HPDE6-E6E7 (cell line): Measurements from ENCODE around the gene NEDD9.

Experiments used
- DNase-seq: peaks from one replicate; pipeline ENCODE4 v3.0.0; 2011; ENCODE audit warnings: missing footprints; ENCODE audit errors: extremely low spot score

NEDD9 gene

DNA sequence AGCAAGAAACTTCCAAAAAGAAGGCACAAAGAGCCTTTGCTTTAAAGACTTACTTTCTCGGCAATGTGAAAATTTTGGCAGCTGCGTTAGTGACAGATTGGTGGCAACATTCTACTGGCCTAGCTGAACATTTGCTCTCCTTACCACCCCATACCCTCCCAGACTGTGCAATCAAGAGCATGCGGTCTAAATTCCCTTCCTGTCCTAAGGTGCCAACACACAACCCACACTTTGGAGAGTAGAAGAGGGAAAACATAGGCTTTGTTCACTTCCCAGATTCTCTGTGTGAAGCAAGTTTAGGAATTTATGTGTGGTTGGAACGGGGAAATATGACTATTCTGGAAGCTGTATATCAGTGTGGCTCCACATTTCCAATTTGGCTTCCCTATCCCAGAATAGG is 29.8 kb upstream of the NEDD9 start:
- DNase-seq: no peak

DNA sequence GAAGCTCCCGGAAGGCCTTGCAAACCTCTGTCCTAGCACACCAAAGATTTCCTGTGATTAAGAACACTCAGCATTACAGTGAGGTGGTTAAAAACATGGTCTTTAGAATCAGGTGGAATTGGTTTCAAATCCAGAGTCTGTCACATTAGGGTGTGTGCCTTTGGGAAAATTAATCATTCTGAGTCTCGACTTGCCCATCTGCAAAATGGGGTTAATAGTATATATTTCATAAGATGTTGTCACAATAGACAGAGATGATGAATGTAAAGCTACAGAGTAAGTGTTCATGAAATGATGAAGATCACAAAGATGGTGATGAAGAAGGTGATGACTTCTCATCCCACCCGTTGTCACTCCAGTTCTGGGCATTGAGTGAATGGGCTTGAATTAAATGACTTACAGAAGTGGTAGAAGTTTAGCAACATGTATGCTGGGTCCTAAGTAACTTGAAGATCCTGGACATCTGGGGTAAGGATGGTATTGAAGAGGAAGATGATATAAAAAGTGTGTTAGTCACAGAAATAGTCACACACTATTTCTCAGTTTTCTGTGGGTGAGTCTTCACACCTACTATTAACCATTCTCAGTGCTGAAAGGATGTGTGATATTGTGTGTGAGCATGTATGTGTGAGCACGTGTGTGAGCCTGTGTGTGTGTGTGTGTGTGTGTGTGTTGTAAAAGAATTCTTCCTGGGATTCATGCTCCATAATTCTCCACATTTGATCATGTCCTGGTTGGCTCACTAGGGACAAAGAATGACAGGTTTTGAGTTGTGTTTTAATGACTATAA is 28.0 kb upstream of the NEDD9 start:
- no peak for DNase-seq

DNA sequence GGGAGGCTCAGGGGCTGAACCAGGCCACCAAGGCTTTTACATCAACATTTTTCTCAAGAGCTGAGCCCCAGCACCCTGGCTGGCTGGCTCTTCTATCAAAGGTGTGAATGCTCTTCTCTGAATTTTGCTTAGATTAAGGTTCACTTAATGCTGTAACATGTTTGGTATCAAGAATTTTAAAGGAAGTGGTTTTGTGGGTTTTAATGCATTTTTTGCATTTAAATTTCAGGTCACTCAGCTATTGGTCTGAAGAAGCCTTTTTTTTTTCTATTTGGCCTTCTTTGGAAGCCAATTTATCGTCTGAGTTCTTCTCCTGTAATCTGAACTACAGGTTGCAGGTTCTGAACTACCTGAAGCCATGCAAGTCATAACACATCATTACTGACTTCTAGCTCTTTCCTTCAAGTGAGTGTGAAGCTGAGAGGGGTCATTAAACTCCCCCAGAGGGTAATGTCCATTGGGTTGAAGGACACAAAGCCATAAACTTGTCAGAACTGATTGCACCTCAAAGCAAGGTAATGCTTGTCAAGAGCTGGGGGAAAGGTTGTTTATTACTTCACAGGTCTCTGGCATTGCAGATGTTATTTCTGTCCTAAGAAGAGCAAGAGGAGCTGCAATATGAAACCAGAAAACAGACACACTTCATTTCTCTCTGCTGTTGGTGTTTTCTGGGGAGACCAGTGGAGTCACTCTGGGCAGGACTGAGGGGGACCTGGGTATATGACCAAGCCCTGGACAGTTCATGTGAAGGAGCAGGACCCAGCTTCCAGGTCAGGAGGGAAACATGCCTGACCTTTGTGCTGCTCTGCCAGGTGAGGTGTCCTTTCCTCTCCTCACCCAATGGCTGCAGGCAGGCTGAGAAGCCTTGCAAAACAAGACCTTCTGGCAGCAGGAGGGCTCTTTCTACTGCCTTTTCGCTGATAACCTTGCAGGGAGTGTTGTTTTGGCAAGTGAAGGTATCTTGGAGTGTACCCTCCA is 26.1 kb upstream of the NEDD9 start:
- no peak for DNase-seq

DNA sequence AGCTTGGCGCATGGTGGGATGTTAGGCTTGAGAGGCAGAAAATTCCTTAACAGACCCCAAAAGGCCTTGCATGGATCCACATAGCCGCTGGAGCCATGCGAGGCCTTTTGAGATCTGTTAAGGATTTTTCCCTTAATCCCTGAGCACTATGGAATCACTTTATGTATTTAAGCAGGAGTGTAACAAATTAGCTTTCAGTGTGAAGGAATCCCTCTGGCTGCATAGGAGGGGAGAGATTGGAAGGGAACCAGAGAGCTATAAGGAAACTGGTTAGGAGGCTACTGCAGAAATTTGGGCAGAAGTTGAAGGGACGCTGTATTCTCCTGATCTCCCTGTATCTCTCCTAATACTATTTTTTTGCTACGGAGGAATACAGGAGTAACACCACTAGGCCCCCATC is 23.1 kb upstream of the NEDD9 start:
- no peak for DNase-seq

DNA sequence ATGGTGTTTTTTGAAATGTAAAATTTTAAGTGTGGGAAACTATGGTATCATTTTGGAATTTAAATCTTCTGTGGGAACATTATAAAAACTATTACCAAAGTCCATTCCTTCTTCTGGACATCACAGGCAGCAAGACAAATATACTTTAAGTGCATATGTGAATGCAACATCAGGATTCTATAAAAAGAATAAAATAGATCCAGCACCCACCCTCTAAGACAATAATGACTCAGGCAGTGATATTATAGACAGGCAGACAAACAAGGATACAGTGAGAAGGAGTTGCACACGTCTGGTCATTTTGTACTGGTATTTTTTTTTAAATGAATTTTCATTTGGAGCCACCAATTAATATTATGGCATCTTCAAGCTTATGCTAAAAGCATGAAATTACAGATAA is 21.1 kb upstream of the NEDD9 start:
- no peak for DNase-seq

DNA sequence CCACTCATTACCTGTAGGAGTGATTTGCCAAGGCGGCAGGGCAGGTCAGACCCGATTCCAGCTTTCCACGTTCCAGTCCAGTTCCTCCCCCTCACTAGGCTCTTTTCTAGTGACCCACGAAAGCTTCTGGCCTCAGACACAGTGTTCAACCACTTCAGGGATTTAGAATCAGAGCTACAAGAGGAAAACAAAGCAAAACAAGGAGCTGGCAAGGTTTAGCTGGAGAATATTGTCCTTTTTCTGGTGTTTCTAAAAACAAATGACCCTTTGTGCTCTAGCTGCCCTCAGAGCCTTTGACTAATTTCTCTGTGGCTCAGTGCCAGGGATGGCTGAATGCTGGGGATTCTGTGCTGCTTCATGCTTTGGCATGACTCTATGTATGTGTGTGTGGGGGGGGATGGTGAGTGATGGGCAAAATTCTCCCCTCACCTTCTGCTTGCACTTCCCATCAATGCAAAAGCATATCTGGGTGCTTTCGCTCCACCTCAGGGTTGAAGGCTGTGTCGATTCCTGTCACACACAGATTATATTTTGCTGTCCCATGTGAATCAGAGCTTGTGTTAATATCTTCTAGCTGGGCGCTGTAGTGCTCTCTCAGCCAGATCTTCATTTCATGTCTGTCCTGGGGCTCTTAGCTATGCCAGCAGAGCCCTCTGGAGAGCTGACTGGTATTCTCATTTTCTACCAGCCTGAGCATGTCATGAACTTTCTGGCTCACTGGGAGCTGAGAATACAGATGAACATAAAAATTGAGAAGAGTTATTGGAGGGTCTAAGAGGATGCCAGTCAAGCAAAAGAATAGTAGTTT is 19.3 kb upstream of the NEDD9 start:
- no peak for DNase-seq

DNA sequence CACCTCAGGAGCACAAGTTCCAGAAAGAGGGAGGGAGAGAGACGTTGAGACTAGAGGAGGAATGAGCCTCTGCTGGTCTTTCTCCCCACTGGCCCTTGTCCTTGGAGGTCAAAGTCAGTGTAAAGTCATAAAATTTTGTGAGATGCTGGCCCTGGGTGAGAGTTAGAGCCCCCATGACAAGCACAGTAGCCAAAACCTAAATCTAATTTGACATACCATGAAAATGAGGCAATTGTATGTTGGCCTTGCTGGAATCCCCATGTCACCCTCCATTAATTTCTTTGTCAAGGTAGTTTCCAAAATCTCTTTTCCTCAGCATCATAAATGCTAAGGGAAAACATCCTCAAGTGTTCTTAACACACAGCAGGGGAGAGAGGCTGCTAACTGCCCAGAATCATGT is 17.6 kb upstream of the NEDD9 start:
- no peak for DNase-seq

DNA sequence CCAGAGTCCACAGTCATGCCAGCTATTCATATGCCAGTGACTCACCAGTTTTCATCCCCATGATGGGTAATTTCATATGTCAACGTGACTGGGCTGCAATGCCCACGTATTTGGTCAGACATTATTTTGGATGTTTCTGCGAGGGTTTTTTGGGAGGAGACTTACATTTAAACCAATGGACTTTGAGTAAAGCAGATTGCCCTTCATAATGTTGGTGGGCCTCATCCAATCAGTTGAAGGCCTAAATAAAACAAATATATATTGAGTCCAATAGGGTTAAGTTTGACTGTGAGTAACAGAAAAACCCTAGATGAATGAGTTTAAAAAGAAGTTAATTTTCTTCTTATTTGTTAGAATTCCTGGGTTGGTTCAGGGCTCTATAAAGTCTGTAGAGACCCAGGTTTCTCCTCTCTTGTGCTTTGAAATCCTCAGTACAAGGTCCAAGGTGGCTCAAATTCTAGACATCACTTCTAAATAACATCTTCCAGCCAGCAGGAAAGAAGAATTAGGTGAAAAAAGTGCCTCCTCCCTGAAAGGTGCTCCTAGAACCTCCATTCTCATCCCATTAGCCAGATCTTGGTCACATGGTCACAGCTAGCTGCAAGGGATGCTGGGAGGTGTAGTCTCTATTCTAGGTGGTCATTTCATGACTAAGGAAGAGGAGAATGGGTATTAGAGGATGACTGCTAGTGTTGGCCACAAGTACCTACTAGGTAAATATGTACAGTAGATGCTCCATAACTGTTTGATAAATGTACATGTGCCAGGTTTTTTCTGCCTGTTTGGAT is 16.7 kb upstream of the NEDD9 start:
- no peak for DNase-seq

DNA sequence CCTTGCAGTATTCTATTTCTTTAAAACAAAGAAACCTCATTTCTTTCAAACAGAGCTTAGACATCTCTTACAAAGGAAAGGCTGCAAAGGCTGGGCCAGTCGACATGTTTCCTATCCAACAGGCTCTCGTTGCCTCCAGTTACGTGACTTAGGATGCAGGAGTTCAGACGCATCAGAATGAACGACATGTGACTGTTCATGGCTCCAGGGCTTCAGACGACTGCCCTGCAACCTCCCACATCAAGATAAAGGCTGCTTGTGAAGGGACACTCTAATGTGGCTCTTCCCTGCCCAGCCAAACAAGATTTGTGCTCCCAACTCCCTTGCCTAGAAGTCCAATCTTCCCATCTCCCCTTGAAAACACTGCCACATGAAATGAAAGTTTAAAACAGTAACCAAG is 14.3 kb upstream of the NEDD9 start:
- DNase-seq: no peak

DNA sequence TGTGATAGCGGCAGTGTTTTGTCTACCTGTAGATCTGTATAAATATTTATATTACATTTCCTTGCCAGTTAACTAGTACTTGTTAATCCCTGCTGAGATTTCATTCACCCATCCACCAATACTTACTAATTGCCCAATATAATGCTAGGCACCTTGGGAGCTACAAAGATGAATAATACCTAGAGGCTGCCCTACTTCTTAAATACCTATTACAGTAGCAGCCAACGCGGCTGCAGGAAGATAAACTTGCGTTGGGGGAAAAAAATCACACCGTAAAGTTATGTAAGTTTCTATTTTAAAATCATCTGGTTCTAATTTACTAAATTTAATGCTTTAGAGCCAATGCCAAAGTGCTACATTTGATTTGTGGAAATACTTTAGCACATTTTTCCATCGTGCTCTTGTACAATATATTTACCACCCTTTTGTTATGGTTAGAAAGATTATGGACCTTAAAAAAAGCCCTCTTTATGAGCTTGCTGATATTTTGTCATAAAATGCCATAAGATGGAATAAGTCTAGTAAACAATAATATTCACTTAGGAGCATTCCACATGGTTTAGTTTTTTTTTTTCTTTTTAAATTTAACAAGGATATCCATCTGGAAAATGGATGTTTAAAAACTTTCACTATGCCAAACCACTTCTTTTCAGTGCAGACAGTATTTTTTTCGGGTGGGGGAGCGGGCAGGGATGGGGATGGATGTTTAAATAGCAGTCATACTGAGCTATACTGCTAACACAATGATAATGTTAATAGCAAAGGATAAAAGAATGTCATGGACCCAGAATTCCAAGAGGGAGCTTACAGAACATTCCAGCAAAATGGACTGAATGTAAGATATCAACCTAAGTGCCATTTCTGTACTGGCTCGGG is 13.2 kb upstream of the NEDD9 start:
- DNase-seq: no peak

DNA sequence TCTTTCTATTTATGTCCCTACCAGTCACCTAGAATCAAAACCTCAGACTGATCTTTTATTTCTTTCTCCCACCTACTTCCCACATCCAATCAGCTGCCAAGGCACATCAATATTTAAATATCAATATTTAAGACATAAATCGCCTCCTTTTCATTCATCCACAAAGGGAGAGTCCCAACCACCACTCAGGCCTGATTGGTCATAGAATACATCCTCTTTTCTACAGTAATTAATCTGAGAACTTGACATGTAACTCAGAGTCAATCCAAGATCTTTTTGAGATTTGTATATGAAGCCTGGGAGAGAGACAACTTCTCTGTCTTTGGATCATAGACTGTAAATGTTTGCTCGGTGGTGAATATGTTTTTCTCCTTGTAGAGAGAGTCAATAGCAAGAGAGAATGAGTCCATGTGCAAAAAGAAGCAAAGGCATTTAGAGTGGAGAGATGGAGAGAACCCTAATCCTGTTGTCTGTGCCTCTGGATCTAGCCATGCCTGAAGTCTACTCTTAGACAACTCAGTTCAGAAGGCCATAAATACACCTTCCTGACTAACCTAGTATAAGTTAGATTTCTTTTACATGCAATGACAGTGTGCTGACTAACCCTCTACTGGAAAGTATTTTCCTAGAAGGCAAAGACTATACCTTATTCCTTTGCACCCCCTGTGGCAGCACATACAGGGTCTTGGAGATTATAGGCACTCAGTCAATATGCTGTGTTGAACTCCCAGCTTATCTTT is 12.1 kb upstream of the NEDD9 start:
- DNase-seq: no peak

DNA sequence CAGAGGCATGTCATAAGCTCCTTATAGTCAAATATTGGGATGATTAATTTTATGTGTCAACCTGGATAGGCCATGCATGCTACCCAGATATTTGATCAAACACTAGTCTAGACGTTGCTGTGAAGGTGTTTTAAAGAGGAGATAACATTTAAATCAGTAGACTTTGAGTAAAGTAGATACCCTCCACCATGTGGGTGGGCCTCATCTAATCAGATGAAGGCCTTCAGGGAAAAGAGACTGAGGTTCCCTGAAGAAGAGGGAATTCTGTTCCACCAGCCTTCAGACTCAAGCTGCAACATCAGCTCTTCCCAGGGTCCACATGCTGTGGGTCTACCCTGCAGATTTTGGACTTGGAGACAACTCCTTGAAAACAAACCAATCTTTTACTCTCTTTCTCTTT is 11.4 kb upstream of the NEDD9 start:
- no peak for DNase-seq

DNA sequence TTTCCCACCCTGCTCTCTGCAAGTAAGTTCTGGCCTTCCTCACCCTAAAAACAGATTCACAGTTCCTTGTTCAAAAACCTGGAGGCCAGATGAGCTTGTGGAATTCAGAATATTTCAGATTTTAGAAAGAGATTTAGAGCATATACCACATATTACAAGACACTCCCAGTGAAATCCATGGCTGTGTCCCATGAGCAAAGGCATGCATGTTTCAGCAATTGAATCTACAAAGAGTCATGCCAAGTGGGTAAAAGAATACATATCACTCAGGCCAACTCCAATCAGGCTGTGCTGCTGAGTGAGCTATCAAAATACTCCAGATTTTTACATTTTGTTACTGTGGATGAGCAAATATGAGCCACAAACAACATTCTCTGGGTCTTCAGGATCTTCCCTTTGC is 10.2 kb upstream of the NEDD9 start:
- DNase-seq: no peak

DNA sequence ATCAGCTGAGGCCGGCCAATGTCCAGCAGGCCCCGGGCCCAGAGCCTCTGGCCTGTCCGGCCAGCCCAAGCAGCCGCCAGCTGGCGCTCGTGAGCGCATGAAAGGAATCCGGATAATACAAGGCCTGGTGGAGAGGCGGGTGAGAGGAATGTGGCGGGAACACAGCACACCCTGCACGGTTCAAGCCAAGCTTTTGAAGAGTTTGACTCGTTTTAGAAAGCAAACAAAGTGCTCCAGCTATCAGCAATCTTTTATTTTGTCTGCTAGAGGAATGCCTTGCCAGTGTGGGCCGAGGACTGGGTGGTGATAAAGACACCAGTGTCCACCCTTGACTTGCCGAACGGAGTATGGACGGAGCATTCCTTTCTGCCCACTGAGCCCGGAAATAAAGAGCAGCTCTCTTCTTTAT is 9.3 kb upstream of the NEDD9 start:
- no peak for DNase-seq

DNA sequence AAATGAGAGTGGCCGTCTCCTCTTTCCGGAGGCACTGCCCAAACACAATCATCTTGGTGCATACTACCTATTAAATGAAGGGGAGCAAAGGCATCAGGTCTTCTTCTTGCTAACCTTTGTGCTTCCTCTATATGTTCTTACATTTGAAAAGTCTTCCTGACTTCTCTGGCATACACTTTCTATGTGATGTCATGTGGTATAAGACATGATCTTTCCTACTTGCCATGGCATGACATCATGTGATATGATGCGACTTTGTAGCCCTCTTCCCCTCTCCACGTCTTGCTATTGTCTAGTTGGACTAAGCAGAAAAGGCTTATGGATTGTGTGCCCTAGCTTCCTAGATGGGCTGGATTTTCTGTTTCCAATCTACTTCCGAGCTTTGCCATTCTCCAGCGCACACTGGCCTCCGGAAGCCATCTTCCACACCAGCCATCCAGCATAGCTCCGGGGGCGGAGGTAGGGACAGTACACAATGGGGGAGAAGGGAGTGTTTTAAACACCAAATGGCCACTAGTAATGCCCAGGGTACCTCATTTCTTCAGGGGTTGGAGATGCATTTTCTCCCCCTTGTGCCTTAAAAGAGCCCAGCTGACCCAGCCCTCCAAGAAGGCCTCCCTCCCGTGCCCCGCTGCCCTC is 8.8 kb upstream of the NEDD9 start:
- DNase-seq: no peak

DNA sequence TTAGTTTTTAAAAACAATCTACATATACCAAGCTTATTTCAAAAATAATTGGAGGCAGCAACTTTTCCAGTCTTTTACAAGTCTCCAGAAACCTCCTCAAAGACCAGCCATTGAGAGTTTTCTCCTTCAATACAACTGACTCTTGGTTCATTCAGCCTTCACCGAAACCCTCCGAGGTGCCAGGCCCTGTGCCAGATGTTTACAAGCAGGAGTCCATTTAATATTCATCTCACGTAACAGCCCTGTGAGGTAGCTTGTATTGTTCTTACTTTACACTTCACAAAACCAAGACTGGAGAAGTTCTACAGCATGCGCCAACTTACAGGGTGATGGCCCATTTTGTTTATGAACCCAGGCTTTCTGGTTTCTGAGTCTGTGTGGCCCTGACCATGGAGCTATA is 5.5 kb upstream of the NEDD9 start:
- no peak for DNase-seq

DNA sequence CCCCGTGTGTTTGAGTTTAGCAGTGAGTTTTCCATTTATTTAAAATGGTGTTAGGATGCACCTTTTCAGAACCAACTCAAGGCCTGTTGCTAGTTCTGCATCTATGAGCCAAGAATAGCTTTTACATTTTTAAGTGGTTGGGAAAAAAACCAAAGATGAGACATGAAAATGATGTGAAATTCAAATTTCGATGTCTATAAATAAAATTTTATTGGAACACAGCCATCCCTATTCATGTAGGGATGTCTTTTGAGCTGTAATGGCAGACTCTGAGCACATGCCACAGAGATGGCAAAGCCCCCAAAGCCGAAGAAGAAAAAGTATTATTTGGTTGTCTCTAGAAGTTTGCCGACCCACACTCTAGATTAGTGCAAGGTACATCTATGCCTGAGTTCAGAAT is 5.0 kb upstream of the NEDD9 start:
- DNase-seq: no peak

DNA sequence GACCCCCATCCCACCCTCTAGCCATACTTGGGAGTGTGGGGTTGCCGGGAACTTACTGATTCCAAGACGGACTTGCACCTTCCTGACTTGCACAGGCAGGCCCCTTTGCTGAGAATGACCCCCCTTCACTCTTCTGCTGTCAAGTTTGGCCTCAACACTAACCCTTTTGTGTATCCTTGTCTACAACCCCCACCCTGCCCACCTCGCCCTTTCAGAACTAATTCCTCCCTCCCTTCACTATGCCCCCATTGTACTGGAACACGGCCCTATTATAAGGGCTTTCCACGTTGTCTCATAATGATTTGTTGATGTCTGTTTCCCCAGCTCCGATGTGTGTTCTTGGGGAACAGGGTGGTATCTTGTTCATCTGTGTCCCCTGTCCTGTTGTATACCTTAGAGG is 4.4 kb upstream of the NEDD9 start:
- no peak for DNase-seq

DNA sequence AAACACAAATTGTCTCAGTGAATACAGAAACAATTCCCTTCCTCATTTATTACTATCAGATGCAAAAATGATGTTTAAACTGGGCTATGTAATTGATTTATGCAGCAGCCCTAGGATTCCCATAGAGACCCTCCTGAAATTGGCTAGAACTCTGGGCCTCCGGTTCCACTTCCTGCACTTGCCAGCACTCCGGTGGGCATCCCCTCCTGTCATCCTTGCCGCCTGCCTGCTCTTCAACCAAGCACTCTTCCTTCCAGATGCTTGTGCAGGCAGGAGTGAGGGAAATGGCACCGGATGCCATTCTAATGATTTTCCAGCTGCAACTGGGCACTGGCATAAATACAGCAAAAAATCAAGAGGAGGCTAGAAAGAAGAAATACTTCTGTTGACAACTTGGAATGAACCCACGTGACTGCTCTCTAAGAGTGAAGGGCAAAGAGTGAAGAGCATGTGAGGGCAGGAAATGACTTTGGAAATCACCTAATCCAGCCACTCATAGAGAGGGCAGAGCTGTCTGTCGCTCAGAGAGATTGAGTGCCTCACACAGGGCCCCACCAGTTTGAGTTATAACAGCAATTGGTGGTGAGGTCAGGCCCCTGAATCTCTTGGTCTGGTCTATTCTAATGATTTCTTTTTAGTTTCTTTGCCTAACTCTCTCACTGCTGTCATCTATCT is 3.7 kb upstream of the NEDD9 start:
- no peak for DNase-seq
